GM18502 (cell line): ENCODE data around the gene WDR64.

Experiments used
- ATAC-seq: cut with Tn5 transposase; IDR thresholded peaks from one replicate; pipeline ENCODE4 v1.9.1; 2021; ENCODE audit warnings: mild to moderate bottlenecking; ENCODE audit not compliant: unreplicated experiment, poor library complexity

Gene WDR64

DNA sequence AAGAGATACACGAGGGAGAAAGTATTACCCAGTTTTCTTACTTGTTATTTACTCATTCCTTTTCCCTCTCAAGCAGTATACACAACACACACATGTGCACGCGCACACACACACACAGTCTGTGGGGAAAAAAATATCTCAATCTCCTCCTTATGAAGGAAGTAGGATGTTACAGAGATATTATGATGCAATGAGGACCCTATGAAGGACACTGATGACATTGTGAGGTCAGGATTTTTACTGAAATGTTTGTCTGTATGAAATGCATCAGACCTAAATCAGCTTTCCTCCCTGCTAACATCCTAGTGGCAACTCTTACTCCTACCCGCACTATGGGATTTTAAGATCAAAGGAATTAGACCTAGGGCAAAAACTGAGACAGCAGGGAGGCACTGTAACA, at the start of gene WDR64:
WDR64 (plus strand) TSS at position 270 of the 400 bp plus-strand sequence. CDS start 204 bp downstream, outside the sequence.
- ATAC-seq: no peak

DNA sequence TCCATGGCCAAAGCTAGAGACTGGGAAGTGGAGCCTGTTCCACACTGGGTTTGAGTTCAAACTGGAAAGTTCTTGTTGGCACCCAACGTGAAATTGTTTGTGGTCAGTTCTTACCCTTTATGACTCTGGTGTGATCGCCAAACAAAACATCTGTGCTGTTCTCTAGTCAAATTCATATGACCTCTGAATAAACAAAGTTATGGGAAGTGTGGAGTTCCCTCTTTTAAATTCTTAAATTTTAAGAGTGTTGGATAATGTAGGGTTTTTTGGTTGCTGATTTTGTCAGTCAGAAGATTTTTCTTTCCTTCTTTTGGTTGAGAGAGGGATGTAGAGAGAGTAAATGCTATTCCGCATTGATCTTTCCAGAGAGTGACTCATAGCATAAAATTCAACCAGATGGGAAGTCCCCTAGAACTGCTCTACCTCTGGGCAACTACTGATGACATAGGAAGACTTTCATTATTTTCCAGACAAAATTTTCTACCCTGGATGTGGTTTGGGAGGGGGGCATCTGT, 48.3 kb upstream of the WDR64 start:
- no peak for ATAC-seq

DNA sequence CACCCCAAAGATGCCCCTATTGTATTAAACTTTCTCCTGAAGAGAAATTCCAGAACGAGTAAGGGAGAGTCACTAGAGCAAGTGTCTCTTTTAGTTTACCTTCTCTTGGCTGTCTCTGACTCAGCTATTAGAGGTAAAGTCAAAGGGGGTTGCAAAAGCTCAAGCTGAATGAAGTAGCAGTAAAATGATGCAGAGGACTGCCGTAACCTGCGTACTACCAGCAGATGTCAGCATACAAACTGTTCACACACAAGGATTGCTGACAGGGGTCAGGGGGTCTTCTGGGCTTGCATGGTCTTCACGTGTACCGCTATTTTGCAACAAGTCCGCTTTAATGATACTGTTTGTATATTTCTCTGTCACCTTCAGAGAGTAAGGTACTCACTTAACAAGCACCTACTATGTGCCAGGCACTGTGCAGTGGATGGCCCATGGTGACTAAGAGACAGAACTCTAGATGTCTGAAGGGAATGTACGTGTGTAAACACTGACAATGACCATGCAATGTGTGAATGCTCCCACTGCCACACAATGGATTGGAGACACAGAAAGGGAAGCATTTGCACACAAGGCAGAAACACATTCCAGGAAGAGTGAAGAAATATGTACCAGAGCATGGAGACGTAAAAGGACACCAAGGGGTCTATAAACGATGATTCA, 46.8 kb upstream of the WDR64 start:
- no peak for ATAC-seq

DNA sequence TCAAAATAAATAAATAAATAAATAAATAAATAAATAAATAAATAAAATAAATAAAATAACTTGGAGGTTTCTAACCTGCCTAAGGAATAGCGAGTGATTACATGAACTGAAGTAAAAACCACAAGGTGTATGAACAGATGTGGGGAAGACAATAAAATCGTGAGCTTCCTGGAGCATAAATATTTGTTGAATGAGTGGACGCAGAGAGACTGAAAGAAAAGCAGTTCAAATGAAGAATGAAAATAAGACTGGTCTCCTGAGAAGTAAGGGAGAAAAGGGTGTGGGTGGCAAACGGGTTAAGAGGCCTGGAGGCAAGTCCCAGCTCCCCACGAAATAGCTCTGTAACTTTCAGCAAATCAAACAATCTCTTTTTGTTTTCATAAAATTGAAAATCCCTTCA, 45.5 kb upstream of the WDR64 start:
- ATAC-seq: no peak

DNA sequence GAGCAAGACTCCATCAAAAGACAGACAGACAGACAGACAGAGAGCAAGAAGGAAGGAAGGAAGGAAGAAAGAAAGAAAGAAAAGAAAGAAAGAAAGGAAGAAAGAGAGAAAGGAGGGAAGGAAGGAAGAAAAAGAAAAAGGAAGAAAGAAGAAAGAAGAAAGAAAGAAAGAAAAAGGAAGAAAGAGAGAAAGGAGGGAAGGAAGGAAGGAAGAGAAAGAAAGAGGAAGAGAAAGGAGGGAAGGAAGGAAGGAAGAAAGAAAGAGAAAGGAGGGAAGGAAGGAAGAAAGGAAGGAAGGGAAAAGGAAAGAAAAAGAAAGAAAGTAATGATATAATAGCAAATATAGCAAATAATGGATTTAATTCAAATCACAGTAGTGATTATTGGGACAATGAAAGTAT, 44.6 kb upstream of the WDR64 start:
- ATAC-seq: no peak

DNA sequence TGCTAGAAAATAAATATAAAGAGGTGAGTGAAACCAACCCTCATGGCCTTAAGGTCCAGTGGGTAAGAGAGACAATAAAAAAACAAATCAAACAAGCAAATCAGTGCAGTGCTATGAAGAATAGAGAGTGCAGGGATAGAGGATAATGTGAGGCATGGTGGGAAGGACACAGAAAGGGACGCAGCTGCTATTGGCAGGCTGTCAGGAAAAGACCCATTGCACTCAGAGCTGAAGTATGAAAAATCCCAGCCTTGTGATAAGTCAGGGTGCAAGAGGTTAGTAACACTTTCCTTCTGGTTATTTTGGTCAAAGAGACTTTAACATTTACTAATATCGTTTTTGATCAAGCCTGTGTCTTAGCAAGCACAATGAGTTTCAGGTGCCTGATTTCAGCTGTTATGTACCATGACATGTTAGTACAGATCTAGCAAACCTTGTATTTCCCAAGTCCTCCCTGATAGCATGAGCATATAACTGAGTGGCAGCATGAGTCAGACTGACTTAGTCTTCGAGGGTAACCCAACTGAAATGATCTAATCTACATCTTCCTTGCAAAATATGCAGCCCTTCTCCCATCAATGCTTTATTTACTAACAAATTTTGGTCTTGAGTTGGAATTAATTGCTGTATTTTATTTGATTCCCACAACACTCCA, 43.6 kb upstream of the WDR64 start:
- peak; percentile 29 for ATAC-seq

DNA sequence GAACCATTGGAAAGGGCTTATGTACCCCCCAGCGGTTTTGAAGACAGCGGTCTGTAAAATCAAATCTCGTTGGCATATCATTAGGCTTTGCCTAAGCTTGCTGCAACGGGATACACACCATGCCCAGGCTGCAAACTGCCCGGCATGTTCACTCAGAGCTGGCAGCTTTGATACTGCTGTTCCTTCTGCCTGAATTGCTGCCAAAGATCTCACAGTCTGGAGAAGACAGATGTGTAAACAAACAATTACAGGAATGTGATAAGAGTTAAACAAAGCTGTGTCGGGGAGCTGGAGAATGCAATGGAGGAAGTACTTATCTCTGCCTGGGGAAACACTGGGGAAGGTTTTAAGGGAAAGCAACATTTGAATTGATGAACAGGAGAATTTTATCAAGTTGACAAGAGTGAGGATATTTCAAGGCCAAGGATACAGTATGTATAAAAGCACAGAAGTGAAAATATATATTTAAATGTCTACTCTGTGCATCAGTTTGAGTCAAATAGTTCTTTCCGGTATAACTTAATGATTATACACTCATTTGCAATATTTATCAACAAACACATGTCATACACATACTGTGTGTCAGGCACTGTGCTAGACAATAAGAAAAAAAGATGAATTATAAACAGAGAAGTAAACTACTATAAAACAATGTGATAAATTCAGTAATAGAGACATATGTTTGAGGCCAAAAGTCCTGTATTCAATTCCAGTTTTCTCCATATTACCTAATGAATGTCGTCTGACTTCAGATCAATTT, 41.8 kb upstream of the WDR64 start:
- no peak for ATAC-seq

DNA sequence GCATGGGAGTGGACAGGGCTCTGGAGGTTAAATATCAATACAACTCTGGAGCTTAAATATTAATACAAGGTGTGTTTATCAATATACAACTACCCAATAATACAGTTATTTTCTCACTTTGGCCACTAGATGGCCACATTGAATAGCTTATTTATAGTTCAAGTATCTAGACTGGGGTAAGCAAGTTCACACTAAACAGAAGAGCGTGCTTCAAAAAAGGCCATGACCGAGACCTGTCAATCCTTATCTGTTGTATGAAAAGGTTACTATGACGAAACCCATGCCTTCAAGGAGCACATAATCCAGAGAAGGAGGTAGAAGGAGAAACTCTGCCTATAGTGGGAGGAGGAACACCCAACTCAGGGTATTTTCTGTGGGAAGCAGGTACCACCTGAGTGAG, 41.0 kb upstream of the WDR64 start:
- ATAC-seq: peak; percentile 89

DNA sequence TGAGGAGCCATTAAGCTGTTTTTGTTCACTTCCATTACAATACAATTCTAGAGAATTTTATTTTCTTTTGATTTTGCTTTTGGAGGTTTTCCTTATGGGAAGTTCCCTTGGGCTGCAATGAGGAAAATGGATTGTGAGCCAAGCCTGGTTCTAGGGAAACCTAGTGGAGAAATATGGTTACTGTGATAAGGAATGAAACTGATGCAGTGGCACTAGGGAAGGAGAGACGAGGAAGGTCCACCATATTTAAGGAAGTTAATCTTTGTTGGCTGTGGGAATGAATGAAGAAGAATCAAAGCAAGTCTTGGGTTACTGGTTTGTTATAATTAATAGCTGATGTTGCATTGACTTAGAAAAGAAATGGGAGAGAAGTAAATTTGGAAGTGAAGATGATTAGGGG, 40.3 kb upstream of the WDR64 start:
- no peak for ATAC-seq

DNA sequence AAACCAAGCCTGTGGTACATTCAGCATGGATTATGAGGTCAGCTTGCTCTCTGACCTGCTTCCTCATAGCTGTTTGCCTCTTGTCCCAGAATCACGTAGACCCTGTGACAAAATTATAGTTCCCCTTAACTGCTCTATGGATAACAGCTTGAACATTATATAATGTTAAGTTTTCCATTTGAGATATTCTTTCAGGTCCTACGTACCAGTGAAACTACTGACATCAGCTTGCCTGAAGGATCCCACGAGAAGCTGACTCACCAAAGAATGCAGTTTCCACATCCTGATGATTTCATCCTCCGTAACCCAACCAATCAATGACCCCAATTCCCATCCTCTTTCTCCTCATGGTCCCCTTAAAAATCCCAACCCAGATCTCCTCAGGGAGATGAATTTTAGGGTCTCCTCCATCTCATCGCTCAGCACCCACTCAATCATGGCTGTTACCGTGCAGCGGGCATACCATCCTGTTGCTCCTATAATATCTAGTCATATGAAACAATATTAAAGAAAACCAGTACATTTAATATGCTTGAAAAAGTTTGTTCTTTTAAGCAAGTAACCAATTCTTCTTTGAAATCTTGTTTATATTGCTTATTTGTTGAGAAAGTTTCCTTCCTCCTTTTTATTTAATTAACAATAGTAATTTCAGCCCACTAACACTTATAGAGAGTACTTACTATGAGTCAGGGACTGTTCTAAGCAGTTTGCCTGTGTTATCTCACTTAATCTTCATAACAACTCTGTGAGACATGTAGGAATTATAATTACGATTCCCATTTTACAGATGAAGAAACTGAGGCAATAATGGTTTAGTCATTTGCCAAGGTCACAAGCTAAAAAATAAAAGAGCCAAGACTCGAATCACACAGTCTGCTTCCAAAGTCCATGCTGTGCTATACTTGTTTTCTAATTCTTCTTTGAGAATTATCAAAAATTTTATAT, 39.3 kb upstream of the WDR64 start:
- ATAC-seq: no peak

DNA sequence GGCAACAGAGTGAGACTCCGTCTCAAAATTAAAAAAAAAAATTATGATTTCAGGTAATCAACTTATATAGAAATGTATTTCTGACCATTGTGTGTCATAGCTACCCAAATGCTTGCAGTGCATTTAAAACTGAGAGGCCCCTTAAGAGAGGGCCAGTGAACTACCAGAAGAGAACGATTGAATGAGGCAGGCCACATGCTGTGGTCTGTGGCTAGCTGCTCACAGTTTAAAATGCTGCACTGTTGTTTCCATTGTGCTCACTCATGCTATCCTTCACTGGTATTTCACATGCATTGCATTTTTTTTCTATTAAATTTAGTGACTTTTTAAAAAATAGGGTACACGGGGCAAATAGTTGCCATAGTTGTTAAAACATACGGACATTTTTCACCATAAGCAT, 37.9 kb upstream of the WDR64 start:
- no peak for ATAC-seq

DNA sequence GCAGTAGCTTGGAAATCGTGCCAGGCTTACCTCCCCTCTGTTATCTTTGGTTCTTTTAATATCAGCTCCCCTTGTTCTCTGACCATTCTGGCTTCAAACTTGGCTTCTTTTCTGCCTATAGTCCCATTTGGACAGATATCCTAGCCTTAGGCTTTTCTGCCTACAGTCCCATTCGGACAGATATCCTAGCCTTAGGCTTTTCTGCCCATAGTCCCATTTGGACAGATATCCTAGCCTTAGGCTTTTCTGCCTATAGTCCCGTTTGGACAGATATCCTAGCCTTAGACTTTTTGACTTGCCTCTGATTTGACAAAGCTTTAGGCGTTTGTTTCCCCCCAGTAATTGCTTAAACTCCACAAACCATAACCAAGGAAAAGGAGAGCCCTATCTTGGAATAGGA, 37.5 kb upstream of the WDR64 start:
- no peak for ATAC-seq

DNA sequence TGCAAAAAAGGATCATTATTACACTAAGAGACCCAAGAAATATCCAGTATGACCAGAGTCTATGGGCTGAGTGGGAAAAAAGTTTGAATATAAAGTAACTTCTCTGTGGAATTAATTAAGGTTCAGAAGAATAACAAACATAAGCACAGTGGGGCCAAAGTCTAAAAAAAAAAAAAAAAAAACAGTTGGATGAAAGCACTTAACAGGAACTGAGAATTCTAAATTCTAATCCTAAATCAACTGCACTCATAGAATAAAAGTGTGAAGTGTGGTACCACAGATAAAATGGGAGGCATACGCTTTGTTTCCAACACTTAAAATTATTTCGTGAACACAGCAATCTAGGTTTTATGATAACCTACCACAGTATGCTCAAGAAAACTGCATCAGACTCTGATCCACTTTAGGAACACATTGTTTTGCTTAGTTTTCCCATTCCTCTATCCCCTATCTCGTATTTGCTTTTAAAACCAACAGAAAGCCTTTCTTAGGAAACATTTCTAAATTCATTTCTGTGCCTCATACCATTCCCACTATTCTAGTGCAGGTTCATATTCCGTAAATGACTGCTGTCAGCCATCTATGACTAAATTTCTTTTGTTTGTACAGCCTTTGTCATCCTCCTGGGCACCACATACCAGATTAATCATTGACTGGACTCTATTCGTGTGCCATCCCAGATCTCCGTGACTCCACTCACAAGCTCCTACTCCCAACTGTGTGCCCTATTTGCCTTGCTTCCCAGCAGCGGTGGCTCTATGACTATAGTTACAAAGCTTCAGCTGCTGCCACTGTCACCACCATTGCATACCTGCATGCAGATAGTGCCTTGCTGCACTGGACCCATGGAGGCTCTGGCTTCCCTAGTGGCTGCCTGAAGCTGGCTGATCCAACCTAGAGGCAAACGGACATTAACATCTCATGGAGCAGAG, 36.8 kb upstream of the WDR64 start:
- no peak for ATAC-seq

DNA sequence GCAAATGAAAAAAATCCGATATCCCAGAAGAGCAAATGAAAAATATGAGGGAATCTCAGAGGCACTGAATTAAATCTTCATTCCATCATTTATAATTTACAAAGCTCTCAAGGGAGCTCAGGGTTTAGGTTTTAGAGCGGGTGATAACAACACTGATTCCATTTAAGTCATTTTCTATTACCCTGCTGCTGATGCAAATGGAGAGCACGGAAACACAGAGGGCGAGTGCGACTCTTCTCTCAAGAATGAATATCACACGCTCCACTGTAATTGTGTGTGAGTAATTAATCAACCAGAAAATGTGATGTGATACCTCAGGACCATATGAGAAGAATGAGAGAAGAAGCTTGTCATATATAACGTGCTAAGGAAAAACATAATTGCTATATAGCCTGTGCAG, 34.7 kb upstream of the WDR64 start:
- ATAC-seq: no peak

DNA sequence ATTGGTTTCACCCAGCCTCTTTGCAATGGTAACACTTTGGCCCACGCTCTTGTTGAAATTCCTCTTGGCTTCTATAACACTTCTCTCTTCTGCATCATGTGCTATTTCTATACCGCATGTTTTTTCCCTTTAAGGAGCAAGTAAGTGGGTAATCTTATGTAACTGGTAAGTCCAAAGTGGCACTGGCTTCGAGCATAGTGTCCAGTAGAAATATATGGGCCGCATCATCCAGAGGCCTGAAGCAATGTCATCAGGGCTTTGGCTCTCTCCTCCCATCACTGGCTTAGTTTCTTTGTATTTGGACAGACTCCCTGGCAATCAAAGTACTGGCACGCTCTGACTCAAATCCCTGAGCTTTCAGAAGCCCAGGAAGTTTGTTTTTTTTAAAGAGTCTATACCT, 29.4 kb upstream of the WDR64 start:
- no peak for ATAC-seq

DNA sequence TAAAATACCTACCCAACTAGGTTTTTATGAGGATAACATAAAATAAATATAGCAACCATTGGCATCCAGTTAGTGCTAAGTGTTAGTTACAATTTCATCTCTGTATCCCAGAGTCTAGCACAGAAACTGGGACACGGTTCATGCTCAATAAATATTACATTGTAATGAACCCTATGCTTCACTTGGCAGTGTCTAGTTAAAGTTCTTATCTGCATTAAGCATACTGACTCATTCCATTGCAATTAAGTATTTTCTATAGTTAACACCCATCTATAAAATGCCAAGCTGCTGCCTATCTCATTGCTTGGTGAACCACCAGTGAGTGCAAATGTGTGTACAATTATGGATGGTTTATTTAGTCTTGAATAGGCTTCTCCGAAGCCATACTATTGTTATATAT, 27.1 kb upstream of the WDR64 start:
- ATAC-seq: no peak

DNA sequence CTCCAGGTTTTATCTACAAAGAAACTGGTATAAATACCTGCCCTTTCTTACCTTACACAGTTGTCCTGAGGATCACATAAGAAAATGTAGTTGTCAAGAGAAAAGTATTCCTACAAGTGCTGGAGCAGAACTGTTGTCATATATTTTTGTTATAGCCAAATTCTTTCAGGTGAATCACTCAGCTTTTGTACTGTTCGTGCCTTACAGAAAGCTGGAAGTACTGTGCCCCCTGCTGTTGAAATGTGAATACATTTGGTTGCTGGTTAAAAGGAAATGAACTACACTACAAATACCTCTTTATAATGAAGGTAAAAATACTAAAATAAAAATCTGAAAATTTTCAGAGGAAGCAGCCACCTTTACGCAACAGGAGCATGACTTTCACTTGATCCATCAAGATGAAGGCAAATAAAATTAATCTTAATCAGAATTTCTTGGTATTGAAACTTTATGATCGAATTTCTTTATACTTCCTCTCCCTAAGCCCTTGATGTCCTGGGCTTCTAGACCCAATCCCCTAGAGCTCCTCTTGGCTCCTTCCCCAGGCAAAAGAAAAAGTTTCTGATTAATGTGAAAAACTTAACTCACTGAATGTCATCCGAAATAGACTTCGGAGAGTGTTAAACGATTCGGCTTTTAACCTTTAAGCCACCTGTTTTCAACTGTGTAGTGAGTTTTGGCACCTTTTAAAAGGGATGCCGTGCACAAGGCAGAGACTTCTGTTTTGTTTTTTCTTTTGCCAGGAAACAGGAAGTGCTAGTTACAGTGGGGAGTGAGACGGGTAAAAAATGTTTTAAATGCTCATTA, 24.4 kb upstream of the WDR64 start:
- peak; percentile 85 for ATAC-seq

DNA sequence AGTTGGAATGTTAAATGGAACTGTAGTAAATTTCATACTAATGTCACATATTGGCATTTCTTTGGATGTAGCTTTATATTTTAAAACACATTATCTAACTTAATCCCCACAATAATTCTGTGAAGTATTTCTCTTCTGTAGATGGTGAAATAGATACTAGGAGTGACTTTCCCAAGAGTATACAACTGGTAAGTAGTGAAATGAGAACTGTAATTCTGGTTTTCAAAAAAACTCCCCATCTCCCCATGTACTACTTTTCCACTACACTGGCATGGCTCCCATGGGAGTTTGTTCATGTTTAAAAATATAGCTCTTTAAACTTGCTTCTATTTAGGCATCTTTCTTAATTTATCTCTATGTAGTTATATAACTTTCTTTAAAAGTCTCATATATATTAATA, 22.1 kb upstream of the WDR64 start:
- ATAC-seq: no peak
